A549 (cell line): ENCODE measurements around the gene FAM98C. TPM values are rescaled to one million over a fixed set of nuclear protein-coding genes. Genes with fewer than 3 reads are reported as not detected.
A peak's percentile ranks its signal among the peaks of the same experiment; 100 is the strongest.

Source experiments
- ATAC-seq, 2 experiments: fragments of 200-7000 bp in 1 of 2; fragments of >200 bp in 1 of 2; cut with Nextera tagmentation in 1 of 2; cut with Tn5 transposase in 1 of 2; 3 replicates each; pipeline versions ENCODE4 v1.8.0 to v1.9.1; 2018 to 2020; ENCODE audit warnings: mild to moderate bottlenecking in 1 of 2, moderate library complexity in 1 of 2
- CTCF ChIA-PET: fragments of 300-600 bp; sonication (Branson Sonifier 250); formaldehyde crosslinking; extraction: SDS; loops from one replicate; lab custom pipeline; 2021; ENCODE audit warnings: antibody characterized with exemption, inconsistent platforms; lab: Yijun Ruan, JAX
- POLR2A ChIA-PET: fragments of 350-600 bp; formaldehyde crosslinking; extraction: SDS; loops from one replicate; lab custom pipeline; 2021; ENCODE audit warnings: antibody characterized with exemption, inconsistent platforms; lab: Yijun Ruan, JAX
- DNase-seq, 2 experiments: peaks; one replicate each; pipeline versions ENCODE4 v3.0.0 to v3.0.0-alpha.2; 2011 to 2016; ENCODE audit warnings: low read depth in 1 of 2, low spot score in 1 of 2
- FAIRE-seq: peaks from 2 replicates; lab custom pipeline; 2011; peaks lifted over from hg19 to GRCh38; lab: Jason Lieb, UNC
- H3K27ac ChIP-seq, 2 experiments: fragments of >200 bp; sonication (Bioruptor Twin); formaldehyde crosslinking; 3 replicates each; pipeline ENCODE4 v1.5.1; 2016 to 2017
- H3K4me1 ChIP-seq: fragments of >200 bp; sonication (Bioruptor Twin); formaldehyde crosslinking; 3 replicates; pipeline ENCODE4 v1.6.1; 2016
- H3K4me2 ChIP-seq: fragments of >200 bp; sonication (Bioruptor Twin); formaldehyde crosslinking; 3 replicates; pipeline ENCODE4 v1.6.1; 2016
- H3K4me3 ChIP-seq: fragments of >200 bp; sonication (Bioruptor Twin); formaldehyde crosslinking; 3 replicates; pipeline ENCODE4 v1.5.1; 2016
- H3K9me3 ChIP-seq: fragments of >200 bp; sonication (Bioruptor Twin); formaldehyde crosslinking; 3 replicates; pipeline ENCODE4 v1.6.1; 2016
- ATOH8 ChIP-seq: fragments of 250-450 bp; sonication (Bioruptor Pico); IDR thresholded peaks from 2 replicates; pipeline ENCODE4 v1.5.0; 2020; ENCODE audit warnings: low read depth, mild to moderate bottlenecking, moderate library complexity
- CTCF ChIP-seq: fragments of >200 bp; sonication (Bioruptor Twin); formaldehyde crosslinking; IDR thresholded peaks from 3 replicates; pipeline ENCODE4 v1.5.1; 2016
- FOSB ChIP-seq: fragments of 250-450 bp; sonication (Bioruptor Pico); IDR thresholded peaks from 2 replicates; pipeline ENCODE4 v1.5.0; 2020; ENCODE audit warnings: mild to moderate bottlenecking, moderate library complexity
- HOXA7 ChIP-seq: fragments of 250-450 bp; sonication (Bioruptor Pico); IDR thresholded peaks from 2 replicates; pipeline ENCODE4 v1.5.0; 2020; ENCODE audit warnings: mild to moderate bottlenecking, moderate library complexity
- HOXB5 ChIP-seq: fragments of 250-450 bp; sonication (Bioruptor Pico); IDR thresholded peaks from 2 replicates; pipeline ENCODE4 v1.5.0; 2020; ENCODE audit warnings: mild to moderate bottlenecking, moderate library complexity
- JUN ChIP-seq, 2 experiments: fragments of >200 bp; sonication (Bioruptor Twin); formaldehyde crosslinking; IDR thresholded peaks; 2 replicates in 1 of 2; 3 replicates in 1 of 2; pipeline ENCODE4 v1.6.1; 2016 to 2017
- JUNB ChIP-seq: fragments of >200 bp; sonication (Bioruptor Twin); formaldehyde crosslinking; IDR thresholded peaks from 2 replicates; pipeline ENCODE4 v1.6.1; 2016
- NR3C1 ChIP-seq: fragments of >200 bp; sonication (Bioruptor Twin); formaldehyde crosslinking; IDR thresholded peaks from 3 replicates; pipeline ENCODE4 v1.6.1; 2017
- PHF8 ChIP-seq: fragments of 200-600 bp; sonication (generic); IDR thresholded peaks from 2 replicates; pipeline ENCODE4 v1.6.1; 2016; ENCODE audit warnings: low read depth, mild to moderate bottlenecking, antibody characterized with exemption, moderate library complexity, borderline replicate concordance
- POLR2AphosphoS2 ChIP-seq: conservative IDR thresholded peaks from 2 replicates; pipeline ENCODE4 v1.6.1; 2012; ENCODE audit warnings: low read length, improper control_type of control experiment, inconsistent platforms
- RAD21 ChIP-seq, 2 experiments: fragments of >200 bp in 1 of 2; sonication (Bioruptor Twin) in 1 of 2; formaldehyde crosslinking in 1 of 2; IDR thresholded peaks in 1 of 2; conservative IDR thresholded peaks in 1 of 2; 2 replicates in 1 of 2; 3 replicates in 1 of 2; pipeline ENCODE4 v1.6.1; 2012 to 2018; ENCODE audit warnings: inconsistent platforms in 1 of 2
- RCOR1 ChIP-seq: fragments of 150-350 bp; IDR thresholded peaks from 2 replicates; pipeline ENCODE4 v1.6.1; 2014; ENCODE audit warnings: antibody characterized with exemption, low read length, low read depth
- SMC3 ChIP-seq: fragments of >200 bp; sonication (Bioruptor Twin); formaldehyde crosslinking; IDR thresholded peaks from 3 replicates; pipeline ENCODE4 v1.6.1; 2018; ENCODE audit warnings: inconsistent platforms
- SREBF2 ChIP-seq: fragments of 450-650 bp; IDR thresholded peaks from 2 replicates; pipeline ENCODE4 v1.6.1; 2014; ENCODE audit warnings: mild to moderate bottlenecking, moderate library complexity
- USF2 ChIP-seq: fragments of 450-650 bp; IDR thresholded peaks from 2 replicates; pipeline ENCODE4 v1.6.1; 2014; ENCODE audit warnings: antibody characterized with exemption
- WGBS: methylation state at CpG from one replicate; pipeline ENCODE4 v1.1.6; 2017; ENCODE audit errors: missing lambda C conversion rate; 5-methylcytosine and 5-hydroxymethylcytosine counted together
- polyA plus RNA-seq, 4 experiments: library from polyadenylated mRNA; depleted of rRNA in 3 of 4; stranded (reverse); fragments of >200 nt; fragmentation: RNase III in 1 of 4; extraction: RNeasy Plus Mini Kit Qiagen cat#74134 plus additional on column Dnase treatment in 1 of 4; gene quantifications; 2 replicates in 3 of 4; 3 replicates in 1 of 4; pipeline ENCODE4 v1.2.3, GENCODE V29; 2011 to 2017
- TF ChIP-seq, protein P1 (sequence below): IDR thresholded peaks from 2 replicates; pipeline ENCODE4 v1.6.1; 2012

Gene FAM98C
- polyA plus RNA-seq, 2 of the 4 experiments (the other 2 are of a cell fraction) = 12.8 to 20.4 TPM

- FAIRE-seq (peak; percentile 77), ATAC-seq (peak; percentile 33 to 60), DNase-seq (peak; percentile 75 to 93)
- Histone ChIP-seq H3K4me1 (peaks cover 13% of the 10 kb centered on the region), H3K27ac (no peak overlapping the region), H3K4me3 (no peak overlapping the region), H3K4me2 (no peak overlapping the region), H3K9me3 (no peaks in the 10 kb centered on the region)
- TF ChIP-seq PHF8 (no peak), ATOH8 (CRISPR knock-in tag) (no peak), RCOR1 (no peak), CTCF (peak; percentile 89), NR3C1 (no peak), JUNB (no peak), JUN (IDR thresholded peaks at IDR 0.05) (peak in 1 of 2 experiments; percentile 10; a peak in 1 of 5 replicates), FOSB (CRISPR knock-in tag) (peak; percentile 43; the same call in 1 of the 2 replicates), RAD21 (conservative IDR thresholded peaks at IDR 0.05 in 1 of 2, IDR thresholded peaks at IDR 0.05 in 1 of 2) (peak; percentile 77 to 87), HOXA7 (CRISPR knock-in tag) (peak; percentile 76; the same call in 1 of the 2 replicates), POLR2AphosphoS2 (0 out of 2 replicates have a peak, but pooled peaks have one; percentile 59), SMC3 (peak; percentile 74), HOXB5 (CRISPR knock-in tag) (no peak)
- TF ChIP-seq, protein P1, sequence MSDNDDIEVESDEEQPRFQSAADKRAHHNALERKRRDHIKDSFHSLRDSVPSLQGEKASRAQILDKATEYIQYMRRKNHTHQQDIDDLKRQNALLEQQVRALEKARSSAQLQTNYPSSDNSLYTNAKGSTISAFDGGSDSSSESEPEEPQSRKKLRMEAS = no peak
- 63% methylated on average over 10 of the region's 10 CpGs for WGBS
- CTCF ChIA-PET = interaction anchor here (0.8 to 12.4 kb wide), 31 partner anchors 8 to 495 kb away, joined by 3 to 254 read pairs (median 5); partner anchors contain the start of genes C19orf33, CATSPERG, FAM98C and PPP1R14A
- POLR2A ChIA-PET = interaction anchor here (0.5 to 2.5 kb wide), 4 partner anchors 9 to 779 kb away, joined by 3 to 28 read pairs (median 6); partner anchors contain the start of genes C19orf33 and PSMD8
Observed at GRCh38 chr19:38384209-38385027, 18.5 kb upstream of the FAM98C start.

DNA sequence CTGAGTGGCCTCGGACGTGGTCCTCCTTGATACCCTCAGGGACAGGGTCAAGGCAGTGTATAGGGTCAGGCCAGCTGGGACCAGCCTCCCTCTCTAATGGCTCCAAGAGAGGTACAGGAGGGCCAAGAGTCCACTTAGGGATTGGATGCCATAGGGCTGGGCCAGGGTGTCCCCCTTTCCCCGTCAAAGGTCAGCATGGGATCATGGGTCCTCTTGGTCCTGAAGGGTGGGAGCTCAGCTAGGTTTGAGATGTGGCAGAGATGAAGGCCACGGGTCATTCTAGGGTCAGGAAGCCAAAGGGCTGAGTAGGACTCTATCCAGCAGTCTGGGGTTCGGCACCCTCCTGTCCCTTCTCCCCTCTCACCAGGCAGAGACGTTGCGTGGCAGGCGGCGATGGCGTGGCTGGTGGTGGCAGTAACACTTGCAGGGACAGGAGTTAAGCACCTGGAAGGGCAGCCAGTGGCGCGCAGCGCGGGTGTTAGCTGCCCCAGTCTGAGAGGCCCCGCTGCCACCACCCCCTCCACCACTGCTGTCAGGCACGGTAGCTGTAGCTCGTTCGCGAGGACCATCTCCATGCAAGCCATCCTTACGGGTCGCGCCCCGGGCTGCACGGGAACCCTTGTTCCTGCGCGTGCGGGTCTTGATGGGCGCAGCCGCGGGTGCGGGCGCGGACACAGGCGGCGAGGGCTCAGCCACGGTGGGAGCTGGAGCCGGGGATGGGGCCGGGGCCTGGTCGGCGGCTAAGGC, 17.7 kb upstream of the FAM98C start:
- no peak overlapping the region for H3K27ac ChIP-seq
- peaks cover 21% of the 10 kb centered on the region for H3K4me1 ChIP-seq
- CTCF ChIA-PET = interaction anchor here (0.7 to 12.4 kb wide), 27 partner anchors 10 to 496 kb away, joined by 3 to 254 read pairs (median 6); partner anchors contain the start of genes C19orf33, CATSPERG, FAM98C and PPP1R14A
- POLR2A ChIA-PET = interaction anchor here (1.2 to 2.5 kb wide), 3 partner anchors 9 to 80 kb away, joined by 6 to 28 read pairs (median 7); partner anchors contain the start of genes C19orf33 and PSMD8
- H3K4me2 ChIP-seq = no peak overlapping the region
- H3K4me3 ChIP-seq = no peak overlapping the region
- no peaks in the 10 kb centered on the region for H3K9me3 ChIP-seq
- TF ChIP-seq SREBF2 (no peak), USF2 (peak; percentile 6; the same call in 1 of the 2 replicates), HOXA7 (CRISPR knock-in tag) (peak; percentile 49; the same call in 1 of the 2 replicates)
- FAIRE-seq = no peak
- 94% methylated on average over 40 of the region's 40 CpGs for WGBS
- no peak for DNase-seq
- peak; percentile 0 to 1; a peak in 2 of 6 replicates for ATAC-seq
